ENCODE measurements around the gene PDE11A.

The PDE11A gene

GRCh38 chr2:177610813-177611212 is 461.8 kb downstream of the PDE11A start:
- TF ChIP-seq ZFX (IDR thresholded peaks at IDR 0.05; ENCODE audit: borderline replicate concordance): no peak
- TF ChIP-seq, protein P1, sequence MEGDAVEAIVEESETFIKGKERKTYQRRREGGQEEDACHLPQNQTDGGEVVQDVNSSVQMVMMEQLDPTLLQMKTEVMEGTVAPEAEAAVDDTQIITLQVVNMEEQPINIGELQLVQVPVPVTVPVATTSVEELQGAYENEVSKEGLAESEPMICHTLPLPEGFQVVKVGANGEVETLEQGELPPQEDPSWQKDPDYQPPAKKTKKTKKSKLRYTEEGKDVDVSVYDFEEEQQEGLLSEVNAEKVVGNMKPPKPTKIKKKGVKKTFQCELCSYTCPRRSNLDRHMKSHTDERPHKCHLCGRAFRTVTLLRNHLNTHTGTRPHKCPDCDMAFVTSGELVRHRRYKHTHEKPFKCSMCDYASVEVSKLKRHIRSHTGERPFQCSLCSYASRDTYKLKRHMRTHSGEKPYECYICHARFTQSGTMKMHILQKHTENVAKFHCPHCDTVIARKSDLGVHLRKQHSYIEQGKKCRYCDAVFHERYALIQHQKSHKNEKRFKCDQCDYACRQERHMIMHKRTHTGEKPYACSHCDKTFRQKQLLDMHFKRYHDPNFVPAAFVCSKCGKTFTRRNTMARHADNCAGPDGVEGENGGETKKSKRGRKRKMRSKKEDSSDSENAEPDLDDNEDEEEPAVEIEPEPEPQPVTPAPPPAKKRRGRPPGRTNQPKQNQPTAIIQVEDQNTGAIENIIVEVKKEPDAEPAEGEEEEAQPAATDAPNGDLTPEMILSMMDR (IDR thresholded peaks at IDR 0.05): no peak
- H3K27ac ChIP-seq: no peak overlapping the region

DNA sequence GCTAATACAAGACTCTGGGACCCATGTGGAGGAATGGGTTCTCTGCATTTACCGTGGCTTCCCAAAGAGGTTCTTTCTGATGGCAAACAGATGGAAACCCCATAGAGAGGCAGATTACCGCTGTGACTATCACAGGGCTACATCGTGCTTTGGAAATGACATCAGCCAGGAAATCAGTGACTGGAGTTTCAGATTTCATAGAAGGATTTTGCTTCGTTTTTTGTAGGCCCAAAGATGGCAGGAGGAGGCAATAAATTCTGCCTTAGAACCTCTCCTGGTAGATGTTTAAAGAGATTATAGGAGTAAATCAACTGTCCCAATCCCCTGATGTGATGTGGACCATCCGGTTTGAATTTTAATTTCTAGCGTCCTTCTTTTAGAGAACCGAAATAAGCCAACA is 465.9 kb downstream of the PDE11A start:
- no peak for TF ChIP-seq ZFX (IDR thresholded peaks at IDR 0.05; ENCODE audit: borderline replicate concordance)
- TF ChIP-seq, protein P1 (IDR thresholded peaks at IDR 0.05): no peak
- H3K27ac ChIP-seq: no peak overlapping the region

DNA sequence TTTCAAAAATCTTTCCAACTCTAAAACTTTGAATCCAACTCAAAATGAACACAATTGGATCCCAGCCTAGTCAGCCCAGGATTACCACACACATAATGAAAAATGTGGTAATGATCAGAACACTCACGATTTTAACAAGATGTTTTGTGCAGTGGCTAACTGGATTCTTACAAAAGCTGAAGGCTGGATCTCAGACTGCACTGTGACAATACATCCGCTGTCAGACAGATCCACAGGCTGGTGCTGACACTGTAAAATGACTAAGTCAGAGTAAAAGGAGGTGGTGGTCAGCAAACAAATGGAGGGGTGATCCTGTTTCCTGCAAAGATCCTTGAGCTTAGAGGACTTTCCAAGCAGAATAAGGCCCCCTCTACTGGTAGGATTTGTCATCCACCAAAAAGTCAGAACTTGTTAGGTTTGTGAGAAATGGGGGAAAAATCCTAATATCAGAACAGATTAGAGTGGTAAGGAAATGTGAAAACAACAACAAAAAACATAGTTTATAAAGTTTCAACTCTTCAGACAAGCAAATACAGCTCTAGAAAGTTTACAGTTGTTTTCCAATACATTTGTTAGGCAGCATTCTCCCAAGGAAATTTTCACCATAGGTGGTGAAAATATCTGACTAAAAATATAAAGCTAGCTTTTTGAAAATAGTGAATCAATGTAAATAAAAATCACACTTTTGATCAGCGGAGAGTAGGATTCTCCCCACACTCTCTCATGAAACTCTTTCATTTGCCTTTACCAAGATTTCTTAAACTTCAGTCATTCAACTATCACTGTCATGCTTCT is 468.1 kb downstream of the PDE11A start:
- TF ChIP-seq, protein P1 (IDR thresholded peaks at IDR 0.05): peak; percentile 15; the same call in 1 of the 2 replicates
- TF ChIP-seq ZFX (IDR thresholded peaks at IDR 0.05; ENCODE audit: borderline replicate concordance): no peak
- no peak overlapping the region for H3K27ac ChIP-seq

- TF ChIP-seq, protein P1 (IDR thresholded peaks at IDR 0.05): no peak
- TF ChIP-seq ZFX (IDR thresholded peaks at IDR 0.05; ENCODE audit: borderline replicate concordance): no peak
- no peak overlapping the region for H3K27ac ChIP-seq
Observed at GRCh38 chr2:177603768-177604167, 468.8 kb downstream of the PDE11A start.

GRCh38 chr2:177603181-177603580 is 469.4 kb downstream of the PDE11A start:
- TF ChIP-seq, protein P1 (IDR thresholded peaks at IDR 0.05): no peak
- TF ChIP-seq ZFX (IDR thresholded peaks at IDR 0.05; ENCODE audit: borderline replicate concordance): no peak
- H3K27ac ChIP-seq: no peak overlapping the region

GRCh38 chr2:177602611-177603164 is 469.9 kb downstream of the PDE11A start:
- no peak for TF ChIP-seq ZFX (IDR thresholded peaks at IDR 0.05; ENCODE audit: borderline replicate concordance)
- TF ChIP-seq, protein P1 (IDR thresholded peaks at IDR 0.05): no peak
- no peak overlapping the region for H3K27ac ChIP-seq

DNA sequence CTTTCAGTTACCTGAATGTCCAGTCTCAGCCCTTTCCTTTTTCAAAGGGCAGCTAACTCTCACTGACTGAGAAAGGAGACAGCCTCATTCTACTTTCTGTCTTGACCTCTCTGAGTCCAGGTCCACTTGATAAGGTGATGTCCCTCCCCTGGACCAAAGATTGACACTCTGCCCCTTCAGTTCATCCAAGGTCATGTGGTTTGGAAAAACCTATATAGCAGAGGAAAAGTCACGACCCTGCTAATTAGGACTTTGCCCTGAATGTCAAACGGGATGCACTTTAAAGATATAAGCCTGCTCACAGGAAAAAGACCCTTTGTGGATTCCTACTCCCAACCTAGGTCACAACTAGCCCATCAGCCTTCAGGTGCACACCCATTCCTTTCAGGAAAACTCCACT is 471.7 kb downstream of the PDE11A start:
- no peak overlapping the region for H3K27ac ChIP-seq
- TF ChIP-seq, protein P1 (IDR thresholded peaks at IDR 0.05): no peak
- no peak for TF ChIP-seq ZFX (IDR thresholded peaks at IDR 0.05; ENCODE audit: borderline replicate concordance)
